ENCODE results near the gene GALNT11.

GRCh38 chr7:152013230-152013629, 12.2 kb upstream of the GALNT11 start:
- no peak for TF ChIP-seq POLR2AphosphoS5 (IDR thresholded peaks at IDR 0.05; ENCODE audit: low read depth, low read length)
- TF ChIP-seq, protein P1, sequence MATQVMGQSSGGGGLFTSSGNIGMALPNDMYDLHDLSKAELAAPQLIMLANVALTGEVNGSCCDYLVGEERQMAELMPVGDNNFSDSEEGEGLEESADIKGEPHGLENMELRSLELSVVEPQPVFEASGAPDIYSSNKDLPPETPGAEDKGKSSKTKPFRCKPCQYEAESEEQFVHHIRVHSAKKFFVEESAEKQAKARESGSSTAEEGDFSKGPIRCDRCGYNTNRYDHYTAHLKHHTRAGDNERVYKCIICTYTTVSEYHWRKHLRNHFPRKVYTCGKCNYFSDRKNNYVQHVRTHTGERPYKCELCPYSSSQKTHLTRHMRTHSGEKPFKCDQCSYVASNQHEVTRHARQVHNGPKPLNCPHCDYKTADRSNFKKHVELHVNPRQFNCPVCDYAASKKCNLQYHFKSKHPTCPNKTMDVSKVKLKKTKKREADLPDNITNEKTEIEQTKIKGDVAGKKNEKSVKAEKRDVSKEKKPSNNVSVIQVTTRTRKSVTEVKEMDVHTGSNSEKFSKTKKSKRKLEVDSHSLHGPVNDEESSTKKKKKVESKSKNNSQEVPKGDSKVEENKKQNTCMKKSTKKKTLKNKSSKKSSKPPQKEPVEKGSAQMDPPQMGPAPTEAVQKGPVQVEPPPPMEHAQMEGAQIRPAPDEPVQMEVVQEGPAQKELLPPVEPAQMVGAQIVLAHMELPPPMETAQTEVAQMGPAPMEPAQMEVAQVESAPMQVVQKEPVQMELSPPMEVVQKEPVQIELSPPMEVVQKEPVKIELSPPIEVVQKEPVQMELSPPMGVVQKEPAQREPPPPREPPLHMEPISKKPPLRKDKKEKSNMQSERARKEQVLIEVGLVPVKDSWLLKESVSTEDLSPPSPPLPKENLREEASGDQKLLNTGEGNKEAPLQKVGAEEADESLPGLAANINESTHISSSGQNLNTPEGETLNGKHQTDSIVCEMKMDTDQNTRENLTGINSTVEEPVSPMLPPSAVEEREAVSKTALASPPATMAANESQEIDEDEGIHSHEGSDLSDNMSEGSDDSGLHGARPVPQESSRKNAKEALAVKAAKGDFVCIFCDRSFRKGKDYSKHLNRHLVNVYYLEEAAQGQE (IDR thresholded peaks at IDR 0.05; ENCODE audit: insufficient read depth in 1 of 2, low read depth in 2 of 2, low read length in 2 of 2) = no peak
- TF ChIP-seq TAF1 (IDR thresholded peaks at IDR 0.05; ENCODE audit: borderline replicate concordance, insufficient read depth, low read length) = no peak

Measured in PFSK-1 (cell line).